Natural killer cell treated with Interleukin-12 subunit alpha and Interleukin-12 subunit beta and Interleukin-15 and Interleukin-18, amount 100 ng/mL, for 72 hours (primary cell): ENCODE results near the gene ADAM8. TPM values are rescaled to one million over a fixed set of nuclear protein-coding genes. Genes with fewer than 3 reads are reported as not detected.

Experiments used
- ATAC-seq, 2 donors: fragments of 150-1000 bp; cut with Tn5 transposase in 1 of 2; sonication (Bioruptor Pico), chemical (Tn5 transposase) in 1 of 2; 2 replicates each; pipeline ENCODE4 v1.10.0; 2021
- DNase-seq: peaks from one replicate; pipeline ENCODE4 v3.0.0; 2022; ENCODE audit warnings: low spot score
- H3K27ac Mint-ChIP-seq, 2 donors: 1 replicate in 1 of 2; 2 replicates in 1 of 2; pipeline ENCODE4 v1.8.0; 2022; ENCODE audit warnings: mixed read lengths in 2 of 2, mild to moderate bottlenecking in 1 of 2, moderate library complexity in 1 of 2
- H3K27me3 Mint-ChIP-seq, 2 donors: 1 replicate in 1 of 2; 2 replicates in 1 of 2; pipeline ENCODE4 v1.8.0; 2022; ENCODE audit warnings: mixed read lengths in 2 of 2
- H3K36me3 Mint-ChIP-seq: one replicate; pipeline ENCODE4 v1.8.0; 2022; ENCODE audit warnings: mixed read lengths
- H3K4me1 Mint-ChIP-seq, 2 donors: 1 replicate in 1 of 2; 2 replicates in 1 of 2; pipeline ENCODE4 v1.8.0; 2022; ENCODE audit warnings: low read depth in 2 of 2, mixed read lengths in 2 of 2, mild to moderate bottlenecking in 1 of 2
- H3K4me3 Mint-ChIP-seq: one replicate; pipeline ENCODE4 v1.8.0; 2022; ENCODE audit warnings: mixed read lengths
- H3K9me3 Mint-ChIP-seq: 2 replicates; pipeline ENCODE4 v1.8.0; 2022; ENCODE audit warnings: mixed read lengths
- total RNA-seq, 2 donors: library from RNA; stranded (reverse); gene quantifications; one replicate each; pipeline ENCODE4 v1.2.3, GENCODE V29; 2022

Gene ADAM8
- total RNA-seq, 2 donors from 2014 or later, result 202 to 211 TPM

- no peak overlapping the region for H3K4me3 Mint-ChIP-seq
- ATAC-seq (no peak), DNase-seq (no peak)
- no peaks in the 10 kb centered on the region for H3K36me3 Mint-ChIP-seq
- no peaks in the 10 kb centered on the region for H3K9me3 Mint-ChIP-seq
- no peak overlapping the region for H3K27ac Mint-ChIP-seq
- H3K27me3 Mint-ChIP-seq, result peaks cover 0 to 4% of the 10 kb centered on the region in 2 donors
- peaks cover 0 to 5% of the 10 kb centered on the region in 2 donors for H3K4me1 Mint-ChIP-seq
These were observed 25.1 kb downstream of the ADAM8 start for GRCh38 chr10:133251388-133252222.

- peaks cover 0 to 5% of the 10 kb centered on the region in 2 donors for H3K4me1 Mint-ChIP-seq
- H3K4me3 Mint-ChIP-seq, result no peak overlapping the region
- H3K9me3 Mint-ChIP-seq, result no peaks in the 10 kb centered on the region
- H3K27me3 Mint-ChIP-seq, result peaks cover 0 to 4% of the 10 kb centered on the region in 2 donors
- ATAC-seq (no peak), DNase-seq (no peak)
- no peak overlapping the region for H3K27ac Mint-ChIP-seq
- H3K36me3 Mint-ChIP-seq, result no peaks in the 10 kb centered on the region
These were observed 26.5 kb downstream of the ADAM8 start for GRCh38 chr10:133249975-133250754.

DNA sequence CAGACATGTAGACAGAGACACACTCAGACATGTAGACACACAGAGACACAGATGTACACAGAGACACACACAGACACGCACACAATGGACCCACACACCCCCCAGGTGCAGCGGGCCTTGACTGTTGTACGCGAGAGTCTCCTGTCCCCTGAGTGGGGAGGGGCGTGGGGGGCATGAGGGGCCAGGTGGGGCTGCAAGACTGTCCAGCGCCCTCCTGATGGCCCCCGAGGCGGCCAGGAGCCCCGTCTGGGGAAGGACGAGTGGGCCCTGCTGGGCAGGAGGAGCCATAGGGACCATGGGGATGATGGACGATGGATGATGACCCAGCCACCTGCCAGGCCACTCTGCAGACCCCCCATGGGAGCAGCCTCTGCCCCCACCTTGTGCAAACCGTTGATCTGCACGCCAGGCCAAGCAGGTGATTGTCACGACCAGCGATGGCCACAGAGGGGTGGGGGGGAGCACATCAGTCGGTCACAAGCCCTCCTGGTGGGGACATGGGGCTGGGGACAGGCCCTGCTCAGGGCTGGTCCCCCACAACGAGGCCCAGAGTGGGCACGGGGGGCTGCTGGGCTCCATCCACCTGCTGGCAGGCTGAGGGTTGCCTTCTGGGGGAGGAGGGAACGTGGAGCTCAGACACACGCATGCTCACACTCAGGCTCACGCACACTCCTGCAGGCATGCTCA lies 27.4 kb downstream of the ADAM8 start:
- H3K4me1 Mint-ChIP-seq, result peaks cover 0 to 5% of the 10 kb centered on the region in 2 donors
- H3K27ac Mint-ChIP-seq, result no peak overlapping the region
- no peak overlapping the region for H3K4me3 Mint-ChIP-seq
- DNase-seq, result no peak
- peaks cover 0 to 4% of the 10 kb centered on the region in 2 donors for H3K27me3 Mint-ChIP-seq
- H3K9me3 Mint-ChIP-seq, result no peaks in the 10 kb centered on the region
- no peaks in the 10 kb centered on the region for H3K36me3 Mint-ChIP-seq
- no peak for ATAC-seq

DNA sequence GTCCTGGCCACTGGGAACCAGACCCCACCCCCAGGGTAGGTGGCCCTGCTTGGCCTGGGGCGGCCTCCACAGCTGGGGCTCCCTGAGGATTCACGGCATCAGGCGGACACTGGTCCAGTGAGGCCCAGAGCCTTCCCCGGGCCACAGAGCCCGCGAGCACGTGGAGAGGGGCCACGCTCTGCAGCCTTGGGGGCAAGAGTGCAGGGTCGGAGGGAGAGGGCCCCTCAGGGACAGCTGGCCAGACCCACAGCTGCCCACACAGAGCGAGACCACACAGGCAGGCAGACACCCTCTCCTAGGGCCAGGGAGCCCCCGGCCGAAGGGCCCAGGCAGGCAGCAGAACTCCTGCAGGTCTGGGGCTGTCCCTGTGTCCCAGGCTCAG lies 28.3 kb downstream of the ADAM8 start:
- Mint-ChIP-seq H3K27ac (no peak overlapping the region), H3K36me3 (no peaks in the 10 kb centered on the region), H3K4me3 (no peak overlapping the region), H3K9me3 (no peaks in the 10 kb centered on the region), H3K27me3 (peaks cover under 1 to 4% of the 10 kb centered on the region in 2 donors), H3K4me1 (peaks cover 0 to 5% of the 10 kb centered on the region in 2 donors)
- no peak for DNase-seq
- no peak for ATAC-seq

GRCh38 chr10:133247681-133248333 lies 28.9 kb downstream of the ADAM8 start:
- ATAC-seq (no peak), DNase-seq (no peak)
- no peak overlapping the region for H3K27ac Mint-ChIP-seq
- peaks cover 6 to 7% of the 10 kb centered on the region in 2 donors for H3K27me3 Mint-ChIP-seq
- H3K9me3 Mint-ChIP-seq, result no peaks in the 10 kb centered on the region
- no peaks in the 10 kb centered on the region for H3K36me3 Mint-ChIP-seq
- H3K4me3 Mint-ChIP-seq, result no peak overlapping the region
- H3K4me1 Mint-ChIP-seq, result peaks cover 3 to 10% of the 10 kb centered on the region in 2 donors

- no peaks in the 10 kb centered on the region for H3K9me3 Mint-ChIP-seq
These were observed 30.4 kb downstream of the ADAM8 start for GRCh38 chr10:133246236-133246626.

GRCh38 chr10:133245439-133246235 lies 31.0 kb downstream of the ADAM8 start:
- Mint-ChIP-seq H3K4me1 (peaks cover 10 to 15% of the 10 kb centered on the region in 2 donors), H3K27me3 (peaks cover 11 to 12% of the 10 kb centered on the region in 2 donors), H3K9me3 (no peaks in the 10 kb centered on the region), H3K4me3 (no peak overlapping the region), H3K36me3 (no peaks in the 10 kb centered on the region), H3K27ac (peak overlapping the region in 1 of 2 donors; percentile 48)
- no peak for DNase-seq
- ATAC-seq, result peak in 1 of 2 donors; percentile 18

More at GRCh38 chr10:133246236-133246626, 30.4 kb downstream of the ADAM8 start:
- Mint-ChIP-seq H3K4me3 (no peak overlapping the region), H3K36me3 (no peaks in the 10 kb centered on the region), H3K27me3 (peaks cover 7% of the 10 kb centered on the region in 2 donors), H3K4me1 (peaks cover 6 to 10% of the 10 kb centered on the region in 2 donors), H3K27ac (no peak overlapping the region)
- ATAC-seq, result no peak
- DNase-seq, result no peak

GRCh38 chr10:133243593-133243992 lies 33.1 kb downstream of the ADAM8 start:
- DNase-seq (no peak), ATAC-seq (no peak)
- no peaks in the 10 kb centered on the region for H3K36me3 Mint-ChIP-seq
- no peak overlapping the region for H3K4me3 Mint-ChIP-seq
- H3K4me1 Mint-ChIP-seq, result peaks cover 10 to 12% of the 10 kb centered on the region in 2 donors
- no peak overlapping the region for H3K27ac Mint-ChIP-seq
- no peaks in the 10 kb centered on the region for H3K9me3 Mint-ChIP-seq
- peaks cover 15 to 22% of the 10 kb centered on the region in 2 donors for H3K27me3 Mint-ChIP-seq

GRCh38 chr10:133242611-133243356 lies 33.9 kb downstream of the ADAM8 start:
- ATAC-seq, result no peak
- Mint-ChIP-seq H3K27ac (no peak overlapping the region), H3K27me3 (peaks cover 16 to 24% of the 10 kb centered on the region in 2 donors), H3K9me3 (no peaks in the 10 kb centered on the region), H3K4me1 (peaks cover 10 to 12% of the 10 kb centered on the region in 2 donors), H3K36me3 (no peaks in the 10 kb centered on the region), H3K4me3 (peak overlapping the region; percentile 52)
- no peak for DNase-seq

DNA sequence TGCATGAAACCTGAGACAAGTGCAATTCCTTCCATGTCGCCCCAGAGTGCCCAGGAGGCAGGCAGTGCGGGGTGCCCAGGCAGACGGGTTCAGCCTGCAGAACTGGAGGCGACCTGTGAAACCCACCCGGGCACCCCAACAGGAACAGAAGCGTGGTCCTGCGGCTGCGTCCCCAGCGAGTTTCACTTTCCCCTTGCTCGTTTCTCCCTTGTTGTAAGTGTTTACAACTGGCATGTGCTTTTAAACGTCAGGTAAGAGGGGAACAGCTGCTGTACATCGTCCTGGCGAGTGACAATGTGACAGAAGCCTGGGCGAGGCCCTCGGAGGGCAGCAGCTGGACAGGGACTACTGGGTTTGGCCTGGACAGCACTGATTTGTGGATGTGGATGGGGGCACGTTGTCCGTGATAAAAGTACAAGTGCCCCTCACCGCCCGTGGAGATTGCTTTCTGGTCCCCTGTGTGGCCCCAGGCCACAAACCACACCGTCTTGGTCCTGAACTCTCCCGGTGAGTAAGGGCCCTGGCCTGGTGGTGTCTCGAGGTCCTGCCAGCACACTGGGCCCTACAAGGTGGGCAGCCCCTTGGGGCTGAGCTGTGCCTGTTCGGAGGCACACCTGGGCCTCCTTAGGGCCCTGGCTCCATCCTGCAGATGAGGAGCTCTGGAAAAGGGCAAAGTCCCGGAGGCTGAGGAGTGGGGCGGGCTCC lies 35.0 kb downstream of the ADAM8 start:
- Mint-ChIP-seq H3K4me1 (peaks cover 10 to 12% of the 10 kb centered on the region in 2 donors), H3K27ac (no peak overlapping the region), H3K9me3 (no peaks in the 10 kb centered on the region), H3K27me3 (peaks cover 16 to 24% of the 10 kb centered on the region in 2 donors), H3K36me3 (no peaks in the 10 kb centered on the region), H3K4me3 (peak overlapping the region; percentile 77)
- no peak for DNase-seq
- ATAC-seq, result no peak

DNA sequence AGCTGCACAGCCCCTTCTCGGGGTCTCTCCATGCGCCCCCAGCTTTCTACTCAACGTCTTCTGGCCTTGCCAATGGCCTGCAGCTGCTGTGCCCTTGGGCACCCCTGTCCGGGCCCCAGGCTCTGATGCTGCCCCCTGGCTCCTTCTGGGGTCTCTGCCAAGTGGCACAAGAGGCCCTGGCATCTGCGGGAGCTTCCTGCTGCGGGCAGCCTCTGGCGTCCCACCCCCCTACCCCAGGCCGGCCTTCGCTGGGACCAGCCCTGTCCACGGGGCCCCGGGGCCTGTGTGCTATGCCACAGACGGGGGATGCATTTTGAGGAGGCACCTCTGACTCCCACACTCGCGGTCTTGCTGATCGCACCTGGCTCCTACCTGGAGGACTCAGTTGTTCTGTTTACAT lies 36.7 kb downstream of the ADAM8 start:
- Mint-ChIP-seq H3K9me3 (no peaks in the 10 kb centered on the region), H3K27me3 (peaks cover 19 to 24% of the 10 kb centered on the region in 2 donors), H3K36me3 (no peaks in the 10 kb centered on the region), H3K27ac (no peak overlapping the region), H3K4me1 (peaks cover 12 to 16% of the 10 kb centered on the region in 2 donors), H3K4me3 (no peak overlapping the region)
- no peak for ATAC-seq
- no peak for DNase-seq

DNA sequence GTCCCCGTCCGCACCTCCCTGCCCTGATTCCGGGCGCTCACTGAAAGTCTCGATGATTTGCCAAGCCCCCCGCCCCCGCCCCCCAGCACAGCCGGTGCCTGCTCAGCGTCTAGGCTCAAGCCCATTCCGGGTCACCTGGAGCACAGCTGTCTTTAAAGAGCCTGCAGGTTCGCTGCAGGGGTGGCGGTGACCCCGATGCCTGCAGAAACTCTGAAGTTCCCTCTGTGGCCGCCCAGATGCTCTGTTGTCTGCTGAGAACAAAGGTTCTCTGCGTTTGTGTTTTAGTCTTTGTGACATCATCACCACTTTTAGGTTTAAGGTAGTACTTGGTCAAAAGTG lies 38.2 kb downstream of the ADAM8 start:
- Mint-ChIP-seq H3K27me3 (peaks cover 24 to 25% of the 10 kb centered on the region in 2 donors), H3K4me1 (peaks cover 12 to 16% of the 10 kb centered on the region in 2 donors), H3K27ac (no peak overlapping the region), H3K9me3 (no peaks in the 10 kb centered on the region), H3K36me3 (no peaks in the 10 kb centered on the region), H3K4me3 (no peak overlapping the region)
- no peak for ATAC-seq
- no peak for DNase-seq
